Activated T-helper 9 cell treated with anti-CD3 and anti-CD28 coated beads, Interleukin-2, amount 50 U/mL, for 16 hours (primary cell): Measurements from ENCODE around the gene SPTSSA.
"Not testable (repeated sequence)": the region's sequence is repeated elsewhere in the genome, so short reads cannot be mapped to it uniquely, and the experiment has no call there.

ENCODE experiments used
- DNase-seq: peaks from one replicate; pipeline ENCODE4 v3.0.0-alpha.2; 2020; ENCODE audit warnings: low read depth

Gene SPTSSA

GRCh38 chr14:34472706-34473279, 10.8 kb upstream of the SPTSSA start:
- DNase-seq: no peak

GRCh38 chr14:34470319-34470718, 8.3 kb upstream of the SPTSSA start:
- DNase-seq: no peak

GRCh38 chr14:34466691-34467090, 4.7 kb upstream of the SPTSSA start:
- no peak for DNase-seq

- no peak for DNase-seq
These were observed 3.2 kb upstream of the SPTSSA start for GRCh38 chr14:34465069-34465859.

- DNase-seq: no peak
These were observed 1.5 kb upstream of the SPTSSA start for GRCh38 chr14:34463598-34463961.

GRCh38 chr14:34461334-34462131, 507 bp downstream of the SPTSSA start:
- DNase-seq: no peak

- DNase-seq: no peak
These were observed 1.2 kb downstream of the SPTSSA start for GRCh38 chr14:34460841-34461240.

- DNase-seq: no peak
These were observed 1.7 kb downstream of the SPTSSA start for GRCh38 chr14:34460295-34460694.

- no peak for DNase-seq
These were observed 4.9 kb downstream of the SPTSSA start for GRCh38 chr14:34457186-34457585.

- no peak for DNase-seq
These were observed 8.8 kb downstream of the SPTSSA start for GRCh38 chr14:34453226-34453625.

- no peak for DNase-seq
These were observed 9.7 kb downstream of the SPTSSA start for GRCh38 chr14:34452258-34452822.

GRCh38 chr14:34450958-34451357, 11.1 kb downstream of the SPTSSA start:
- DNase-seq: no peak

- no peak for DNase-seq
These were observed 11.5 kb downstream of the SPTSSA start for GRCh38 chr14:34450542-34450915.

- DNase-seq: no peak
These were observed 12.1 kb downstream of the SPTSSA start for GRCh38 chr14:34449819-34450541.

GRCh38 chr14:34439090-34439489, 22.9 kb downstream of the SPTSSA start:
- DNase-seq: no peak

- no peak for DNase-seq
These were observed 23.6 kb downstream of the SPTSSA start for GRCh38 chr14:34438438-34438837.

GRCh38 chr14:34437729-34438080, 24.3 kb downstream of the SPTSSA start:
- no peak for DNase-seq

GRCh38 chr14:34436960-34437728, 24.9 kb downstream of the SPTSSA start:
- no peak for DNase-seq

GRCh38 chr14:34436118-34436905, 25.7 kb downstream of the SPTSSA start:
- DNase-seq: no peak

- DNase-seq: no peak
These were observed 28.1 kb downstream of the SPTSSA start for GRCh38 chr14:34433957-34434356.

- DNase-seq: not testable (repeated sequence)
These were observed 34.0 kb downstream of the SPTSSA start for GRCh38 chr14:34428102-34428466.
